ENCODE data around the gene OR6Y1. TPM values are rescaled to one million over a fixed set of nuclear protein-coding genes. Genes with fewer than 3 reads are reported as not detected.

Gene OR6Y1
- total RNA-seq, 1 experiment from 2014 or later, result not detected

GRCh38 chr1:158516966-158517365 is 37.2 kb downstream of the OR6Y1 start:
- ChIA-PET CTCF (no interaction called here), RAD21 (ENCODE audit: low non-redundant PET in 1 of 2, low total read pairs in 2 of 2, uncharacterized antibody in 2 of 2, unreplicated experiment in 2 of 2) (no interaction called here), POLR2A (no interaction called here)
- no TSS peak for BruUV-seq (replicated peaks)
- Histone ChIP-seq H4K20me1 (ENCODE audit: insufficient read depth) (no peaks in the 10 kb centered on the region), H3K36me3 (ENCODE audit: control insufficient read depth in 1 of 2, insufficient read depth in 2 of 2, low read length in 2 of 2) (no peaks in the 10 kb centered on the region), H3K27ac (ENCODE audit: low read depth, low read length) (no peak overlapping the region), H3K9me3 (ENCODE audit: control insufficient read depth in 1 of 2, insufficient read depth in 1 of 2, low read depth in 1 of 2, low read length in 2 of 2) (no peaks in the 10 kb centered on the region), H3K9me2 (ENCODE audit: insufficient read depth) (no peaks in the 10 kb centered on the region), H3K4me3 (replicated peaks in 1 of 2; ENCODE audit: low read depth in 1 of 2, low read length in 2 of 2) (no peak overlapping the region), H3K27me3 (ENCODE audit: insufficient read depth, low read length) (no peaks in the 10 kb centered on the region), H3K9ac (ENCODE audit: low read length) (no peak overlapping the region), H3K4me2 (ENCODE audit: low read length) (no peak overlapping the region), H3K79me2 (ENCODE audit: insufficient read depth, low read length) (no peaks in the 10 kb centered on the region), H3K4me1 (ENCODE audit: control insufficient read depth in 1 of 2, insufficient read depth in 2 of 2, low read length in 2 of 2) (no peaks in the 10 kb centered on the region), H2AFZ (ENCODE audit: low read depth, low read length, poor library complexity, severe bottlenecking) (no peak overlapping the region)
- ATAC-seq (no peak), DNase-seq (ENCODE audit: low read depth, low spot score) (no peak)
- intact Hi-C loops (cut with micrococcal nuclease), result no loop called here
- no peak for TF ChIP-seq CBX3 (IDR thresholded peaks at IDR 0.05; ENCODE audit: low read depth)
- TF ChIP-seq SP1 (IDR thresholded peaks at IDR 0.05; ENCODE audit: low read depth), result no peak
- no peak for TF ChIP-seq ATF3 (IDR thresholded peaks at IDR 0.05)
- TF ChIP-seq POLR2AphosphoS5 (IDR thresholded peaks at IDR 0.05; ENCODE audit: low read depth, low read length), result no peak
- TF ChIP-seq POLR2A (IDR thresholded peaks at IDR 0.05; ENCODE audit: borderline replicate concordance, extremely low read depth, insufficient read depth, insufficient read length), result no peak
- TF ChIP-seq MAX (IDR thresholded peaks at IDR 0.05), result no peak
- TF ChIP-seq SIN3A (IDR thresholded peaks at IDR 0.05; ENCODE audit: low read depth), result no peak

GRCh38 chr1:158509471-158510156 is 44.6 kb downstream of the OR6Y1 start:
- RAD21 ChIA-PET (ENCODE audit: low non-redundant PET in 1 of 2, low total read pairs in 2 of 2, uncharacterized antibody in 2 of 2, unreplicated experiment in 2 of 2), result no interaction called here
- intact Hi-C loops (cut with micrococcal nuclease), result loop anchor here (10.0 kb wide), 1 partner anchor 565 kb away; the partner anchor contains the start of gene AIM2
- no peak for TF ChIP-seq FOSL1 (IDR thresholded peaks at IDR 0.05; ENCODE audit: low read depth)
- no peak for TF ChIP-seq POLR2AphosphoS5 (IDR thresholded peaks at IDR 0.05; ENCODE audit: low read depth, low read length)
- no peak for TF ChIP-seq SRF (IDR thresholded peaks at IDR 0.05; ENCODE audit: low read depth)
- no peak for TF ChIP-seq ELF1 (IDR thresholded peaks at IDR 0.05; ENCODE audit: borderline replicate concordance, low read depth)
- TF ChIP-seq REST (IDR thresholded peaks at IDR 0.05; ENCODE audit: low read depth), result no peak
- no peak for TF ChIP-seq RAD21 (IDR thresholded peaks at IDR 0.05; ENCODE audit: low read depth)
- TF ChIP-seq MAX (IDR thresholded peaks at IDR 0.05), result no peak
- no peak for TF ChIP-seq CEBPB (IDR thresholded peaks at IDR 0.05; ENCODE audit: low read depth)
- no peak for TF ChIP-seq POLR2A (IDR thresholded peaks at IDR 0.05; ENCODE audit: borderline replicate concordance, extremely low read depth, insufficient read depth, insufficient read length)
- TF ChIP-seq CTCF (IDR thresholded peaks at IDR 0.05 in 2 of 3, conservative IDR thresholded peaks at IDR 0.05 in 1 of 3; ENCODE audit: borderline replicate concordance in 1 of 3, insufficient read depth in 1 of 3, low read depth in 2 of 3, low read length in 2 of 3), result no peak
- TF ChIP-seq ZNF274 (IDR thresholded peaks at IDR 0.05; ENCODE audit: low read depth, low read length), result no peak

More at GRCh38 chr1:158509471-158510156, 44.6 kb downstream of the OR6Y1 start:
- no peak overlapping the region for H3K27ac ChIP-seq (ENCODE audit: low read depth, low read length)
- ATAC-seq (no peak), DNase-seq (ENCODE audit: low read depth, low spot score) (no peak)
- no peaks in the 10 kb centered on the region for H3K4me1 ChIP-seq (ENCODE audit: control insufficient read depth in 1 of 2, insufficient read depth in 2 of 2, low read length in 2 of 2)
- no peaks in the 10 kb centered on the region for H4K20me1 ChIP-seq (ENCODE audit: insufficient read depth)
- H3K9me2 ChIP-seq (ENCODE audit: insufficient read depth), result no peaks in the 10 kb centered on the region
- no peak overlapping the region for H3K4me2 ChIP-seq (ENCODE audit: low read length)
- BruUV-seq (replicated peaks), result no TSS peak
- H3K27me3 ChIP-seq (ENCODE audit: insufficient read depth, low read length), result no peaks in the 10 kb centered on the region
- no peak overlapping the region for H3K4me3 ChIP-seq (replicated peaks in 1 of 2; ENCODE audit: low read depth in 1 of 2, low read length in 2 of 2)
- ChIA-PET CTCF (no interaction called here), POLR2A (no interaction called here)
- no peak overlapping the region for H3K9ac ChIP-seq (ENCODE audit: low read length)
- no peaks in the 10 kb centered on the region for H3K79me2 ChIP-seq (ENCODE audit: insufficient read depth, low read length)
- no peaks in the 10 kb centered on the region for H3K9me3 ChIP-seq (ENCODE audit: control insufficient read depth in 1 of 2, insufficient read depth in 1 of 2, low read depth in 1 of 2, low read length in 2 of 2)
- H2AFZ ChIP-seq (ENCODE audit: low read depth, low read length, poor library complexity, severe bottlenecking), result no peak overlapping the region
- no peaks in the 10 kb centered on the region for H3K36me3 ChIP-seq (ENCODE audit: control insufficient read depth in 1 of 2, insufficient read depth in 2 of 2, low read length in 2 of 2)

Measured in HCT116 (cell line).